ENCODE measurements around the gene RYR1. TPM values are rescaled to one million over a fixed set of nuclear protein-coding genes. Genes with fewer than 3 reads are reported as not detected.

Gene RYR1
- total RNA-seq, 2 donors from 2014 or later, result 2.9 to 5.0 TPM

GRCh38 chr19:38437917-38438316, 4.4 kb downstream of the RYR1 start:
- no peaks in the 10 kb centered on the region for H3K36me3 Mint-ChIP-seq
- no peak for DNase-seq (ENCODE audit: low spot score in 2 of 2)
- H3K27ac Mint-ChIP-seq, result no peak overlapping the region

GRCh38 chr19:38440592-38440991, 7.1 kb downstream of the RYR1 start:
- H3K9me3 Mint-ChIP-seq, result no peaks in the 10 kb centered on the region
- ATAC-seq, result no peak
- no peak for DNase-seq (ENCODE audit: low spot score in 2 of 2)
- no peaks in the 10 kb centered on the region for H3K36me3 Mint-ChIP-seq
- H3K27ac Mint-ChIP-seq, result no peak overlapping the region

More at GRCh38 chr19:38437917-38438316, 4.4 kb downstream of the RYR1 start:
- ATAC-seq, result no peak
- H3K9me3 Mint-ChIP-seq, result no peaks in the 10 kb centered on the region

GRCh38 chr19:38441657-38442348, 8.3 kb downstream of the RYR1 start:
- peak; percentile 44 to 78 for ATAC-seq
- no peaks in the 10 kb centered on the region for H3K36me3 Mint-ChIP-seq
- H3K27ac Mint-ChIP-seq, result no peak overlapping the region
- DNase-seq (ENCODE audit: low spot score in 2 of 2), result no peak
- H3K9me3 Mint-ChIP-seq, result no peaks in the 10 kb centered on the region

GRCh38 chr19:38442736-38443135, 9.2 kb downstream of the RYR1 start:
- no peaks in the 10 kb centered on the region for H3K36me3 Mint-ChIP-seq
- H3K27ac Mint-ChIP-seq, result no peak overlapping the region
- ATAC-seq, result no peak
- H3K9me3 Mint-ChIP-seq, result no peaks in the 10 kb centered on the region
- no peak for DNase-seq (ENCODE audit: low spot score in 2 of 2)

GRCh38 chr19:38443458-38443999, 10.0 kb downstream of the RYR1 start:
- Mint-ChIP-seq H3K36me3 (no peaks in the 10 kb centered on the region), H3K27ac (peak overlapping the region in 1 of 2 donors; percentile 38), H3K9me3 (no peaks in the 10 kb centered on the region)
- DNase-seq (ENCODE audit: low spot score in 2 of 2) (no peak), ATAC-seq (no peak)

- DNase-seq (ENCODE audit: low spot score in 2 of 2) (no peak), ATAC-seq (no peak)
- Mint-ChIP-seq H3K27ac (peak overlapping the region in 1 of 2 donors; percentile 38), H3K36me3 (no peaks in the 10 kb centered on the region), H3K9me3 (no peaks in the 10 kb centered on the region)
Measured at GRCh38 chr19:38444026-38444425, 10.5 kb downstream of the RYR1 start.

- Mint-ChIP-seq H3K9me3 (no peaks in the 10 kb centered on the region), H3K27ac (no peak overlapping the region), H3K36me3 (no peaks in the 10 kb centered on the region)
- ATAC-seq (no peak), DNase-seq (ENCODE audit: low spot score in 2 of 2) (no peak)
Measured at GRCh38 chr19:38445362-38445761, 11.9 kb downstream of the RYR1 start.

GRCh38 chr19:38448225-38448624, 14.7 kb downstream of the RYR1 start:
- Mint-ChIP-seq H3K9me3 (no peaks in the 10 kb centered on the region), H3K36me3 (no peaks in the 10 kb centered on the region), H3K27ac (no peak overlapping the region)
- no peak for DNase-seq (ENCODE audit: low spot score in 2 of 2)
- no peak for ATAC-seq

- Mint-ChIP-seq H3K9me3 (peaks cover 0 to 4% of the 10 kb centered on the region in 2 donors), H3K27ac (no peak overlapping the region), H3K36me3 (no peaks in the 10 kb centered on the region)
- DNase-seq (ENCODE audit: low spot score in 2 of 2) (no peak), ATAC-seq (no peak)
Measured at GRCh38 chr19:38449518-38449917, 16.0 kb downstream of the RYR1 start.

GRCh38 chr19:38451036-38451435, 17.5 kb downstream of the RYR1 start:
- no peak for DNase-seq (ENCODE audit: low spot score in 2 of 2)
- Mint-ChIP-seq H3K9me3 (peaks cover 0 to 4% of the 10 kb centered on the region in 2 donors), H3K27ac (peak overlapping the region; percentile 6 to 24), H3K36me3 (no peaks in the 10 kb centered on the region)
- ATAC-seq, result no peak

GRCh38 chr19:38451629-38452028, 18.1 kb downstream of the RYR1 start:
- no peak for DNase-seq (ENCODE audit: low spot score in 2 of 2)
- Mint-ChIP-seq H3K9me3 (peaks cover 0 to 4% of the 10 kb centered on the region in 2 donors), H3K36me3 (no peaks in the 10 kb centered on the region), H3K27ac (peak overlapping the region in 1 of 2 donors; percentile 6)
- no peak for ATAC-seq

GRCh38 chr19:38452430-38453366, 19.2 kb downstream of the RYR1 start:
- peaks cover 0 to 4% of the 10 kb centered on the region in 2 donors for H3K9me3 Mint-ChIP-seq
- DNase-seq (ENCODE audit: low spot score in 2 of 2) (no peak), ATAC-seq (peak in 1 of 2 donors; percentile 56)
- peak overlapping the region in 1 of 2 donors; percentile 50 for H3K27ac Mint-ChIP-seq
- no peaks in the 10 kb centered on the region for H3K36me3 Mint-ChIP-seq

GRCh38 chr19:38453596-38453995, 20.1 kb downstream of the RYR1 start:
- no peak overlapping the region for H3K27ac Mint-ChIP-seq
- DNase-seq (ENCODE audit: low spot score in 2 of 2) (no peak), ATAC-seq (peak in 1 of 2 donors; percentile 18)
- H3K36me3 Mint-ChIP-seq, result no peaks in the 10 kb centered on the region
- peaks cover 0 to 4% of the 10 kb centered on the region in 2 donors for H3K9me3 Mint-ChIP-seq

- H3K9me3 Mint-ChIP-seq, result peaks cover 0 to 4% of the 10 kb centered on the region in 2 donors
- H3K27ac Mint-ChIP-seq, result no peak overlapping the region
- H3K36me3 Mint-ChIP-seq, result no peaks in the 10 kb centered on the region
- DNase-seq (ENCODE audit: low spot score in 2 of 2), result no peak
- ATAC-seq, result no peak
Measured at GRCh38 chr19:38455031-38455430, 21.5 kb downstream of the RYR1 start.

GRCh38 chr19:38457202-38457601, 23.7 kb downstream of the RYR1 start:
- Mint-ChIP-seq H3K36me3 (no peaks in the 10 kb centered on the region), H3K9me3 (peaks cover 0 to 4% of the 10 kb centered on the region in 2 donors), H3K27ac (no peak overlapping the region)
- no peak for ATAC-seq
- no peak for DNase-seq (ENCODE audit: low spot score in 2 of 2)

GRCh38 chr19:38457690-38458405, 24.4 kb downstream of the RYR1 start:
- no peak for DNase-seq (ENCODE audit: low spot score in 2 of 2)
- Mint-ChIP-seq H3K36me3 (no peaks in the 10 kb centered on the region), H3K27ac (no peak overlapping the region), H3K9me3 (peaks cover 0 to 4% of the 10 kb centered on the region in 2 donors)
- no peak for ATAC-seq
